Stimulated activated CD8-positive, alpha-beta memory T cell treated with anti-CD3 and anti-CD28 coated beads, Interleukin-7, amount 100 ng/mL, for 24 hours (primary cell): ENCODE results near the gene IGSF6.
"Not testable (repeated sequence)": the region's sequence is repeated elsewhere in the genome, so short reads cannot be mapped to it uniquely, and the experiment has no call there.

Experiments
- DNase-seq: peaks from one replicate; pipeline ENCODE4 v3.0.0-alpha.2; 2020; ENCODE audit warnings: low read depth

Gene IGSF6

DNA sequence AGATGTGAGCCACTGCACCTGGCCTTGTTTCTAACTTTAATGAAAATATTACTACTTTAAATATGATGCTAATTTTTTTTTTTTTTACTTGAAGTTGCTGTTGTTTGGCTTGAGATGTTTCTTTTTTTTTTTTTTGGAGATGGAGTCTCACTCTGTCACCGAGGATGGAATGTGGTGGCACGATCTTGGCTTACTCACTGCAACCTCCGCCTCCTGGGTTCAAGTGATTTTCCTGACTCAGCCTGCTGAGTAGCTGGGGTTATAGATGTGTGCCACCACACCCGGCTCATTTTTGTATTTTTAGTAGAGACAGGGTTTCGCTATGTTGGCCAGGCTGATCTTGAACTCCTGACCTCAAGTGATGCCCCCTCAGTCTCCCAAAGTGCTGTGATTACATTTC lies 23.6 kb downstream of the IGSF6 start:
- no peak for DNase-seq

GRCh38 chr16:21628121-21628726 lies 24.2 kb downstream of the IGSF6 start:
- DNase-seq, result no peak

DNA sequence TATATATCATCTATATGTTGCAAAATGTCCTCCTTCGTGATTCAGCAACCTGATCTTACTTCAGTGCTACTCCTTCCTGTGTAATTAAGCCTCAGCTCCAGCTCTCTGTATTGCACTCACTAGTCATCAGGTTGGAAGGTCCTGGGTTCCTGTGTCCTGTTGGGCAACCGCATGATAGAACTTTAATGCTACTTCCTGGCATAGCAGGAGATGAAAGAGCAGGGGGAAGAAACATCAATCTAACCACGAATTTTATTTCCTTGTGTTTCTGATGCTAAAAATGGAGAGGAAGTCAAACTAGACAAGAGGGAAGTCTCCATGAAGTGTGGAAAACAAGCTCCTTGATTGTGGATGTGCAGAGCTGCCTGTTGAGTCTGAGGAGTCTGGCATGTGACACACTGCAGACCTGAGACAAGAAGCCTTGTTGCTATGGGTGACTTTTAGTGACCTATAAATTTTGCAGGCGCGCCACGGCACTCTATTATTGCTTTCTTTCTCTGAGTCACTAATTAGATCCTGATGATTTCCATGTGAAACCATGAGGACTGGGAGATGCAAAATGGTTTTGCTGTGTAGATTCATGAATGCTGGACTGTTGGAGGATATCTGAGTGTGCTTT lies 25.6 kb downstream of the IGSF6 start:
- DNase-seq, result no peak

GRCh38 chr16:21625026-21625425 lies 27.4 kb downstream of the IGSF6 start:
- DNase-seq, result no peak

GRCh38 chr16:21622545-21622944 lies 29.9 kb downstream of the IGSF6 start:
- DNase-seq, result no peak

DNA sequence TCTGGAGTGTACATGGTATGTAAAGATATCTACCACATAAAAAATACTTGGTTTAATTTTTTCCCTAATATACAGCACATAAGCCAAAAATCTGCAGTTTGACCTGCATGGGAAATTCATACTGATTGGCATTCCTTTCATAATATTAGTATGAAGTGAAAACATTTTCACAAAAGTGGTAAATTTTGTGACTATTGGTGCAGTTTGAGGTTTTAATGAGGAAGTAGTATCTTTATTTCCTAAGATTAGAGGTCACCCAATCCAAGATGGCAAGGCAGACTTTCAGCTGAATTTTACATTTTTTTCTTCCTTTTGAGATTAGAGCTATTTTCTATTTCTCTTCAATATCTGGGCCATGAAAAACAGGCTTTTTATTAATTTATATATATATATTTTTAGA lies 31.8 kb downstream of the IGSF6 start:
- no peak for DNase-seq

DNA sequence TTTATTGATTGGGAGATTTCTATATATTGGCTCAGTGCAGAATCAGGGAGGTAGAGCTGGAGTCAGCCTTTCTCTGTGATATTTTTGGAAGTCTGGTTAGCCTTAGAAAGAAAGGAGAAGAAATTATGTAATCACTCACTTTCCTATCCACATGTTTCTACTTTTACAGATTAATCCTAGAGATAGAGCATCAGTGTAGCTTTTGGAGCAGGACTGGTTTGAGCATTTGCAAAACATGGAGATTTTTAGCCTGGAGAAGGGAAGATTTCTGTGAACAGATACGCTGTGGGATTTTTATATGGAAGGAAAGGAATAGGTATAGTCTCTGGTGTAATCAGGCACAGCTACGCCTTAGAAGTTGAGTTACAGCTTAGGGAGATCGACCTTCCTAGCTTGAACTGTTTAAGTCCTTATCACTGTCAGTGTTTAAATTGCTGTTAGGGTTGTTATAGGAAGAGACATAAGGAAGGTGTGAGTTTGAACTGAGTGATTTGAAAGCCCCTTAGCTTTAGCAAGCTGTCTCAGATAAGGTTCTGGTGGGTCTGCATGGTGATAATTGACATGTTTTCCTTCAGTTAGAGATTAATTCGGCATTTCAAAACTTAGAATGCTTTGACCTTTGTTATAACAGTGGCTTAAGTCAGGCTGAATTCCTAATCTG lies 32.5 kb downstream of the IGSF6 start:
- no peak for DNase-seq

DNA sequence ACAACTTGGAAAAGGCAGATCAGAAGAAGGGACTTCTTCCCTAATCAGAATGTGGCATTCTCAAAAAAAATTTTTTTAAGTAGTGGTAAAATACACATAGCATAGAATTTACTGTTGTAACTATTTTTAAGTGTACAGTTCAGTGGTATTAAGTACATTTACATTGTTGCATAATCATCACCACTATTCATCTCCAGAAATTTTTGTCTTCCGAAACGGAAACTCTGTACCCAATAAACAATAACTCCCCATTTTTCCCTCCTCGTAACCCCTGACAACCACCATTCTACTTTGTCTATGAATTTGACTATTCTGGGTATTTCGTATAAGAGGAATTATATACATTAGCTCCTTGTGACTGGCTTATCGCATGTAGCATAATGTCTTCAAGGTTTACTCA lies 34.1 kb downstream of the IGSF6 start:
- no peak for DNase-seq

DNA sequence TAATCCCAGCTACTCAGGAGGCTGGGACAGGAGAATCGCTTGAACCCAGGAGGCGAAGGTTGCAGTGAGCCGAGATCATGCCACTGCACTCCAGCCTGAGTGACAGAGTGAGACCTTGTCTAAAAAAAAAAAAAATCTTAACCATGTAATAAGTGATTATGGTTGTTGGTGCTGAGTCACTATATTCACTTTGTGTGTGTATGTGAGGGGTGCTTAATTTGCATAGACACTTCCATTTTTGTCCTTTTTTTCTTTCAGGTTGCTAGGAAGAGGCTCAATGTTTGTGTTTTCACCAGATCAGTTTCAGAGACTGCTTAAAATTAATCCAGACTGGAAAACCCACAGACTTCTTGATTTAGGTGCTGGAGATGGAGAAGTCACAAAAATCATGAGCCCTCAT lies 34.8 kb downstream of the IGSF6 start:
- no peak for DNase-seq

DNA sequence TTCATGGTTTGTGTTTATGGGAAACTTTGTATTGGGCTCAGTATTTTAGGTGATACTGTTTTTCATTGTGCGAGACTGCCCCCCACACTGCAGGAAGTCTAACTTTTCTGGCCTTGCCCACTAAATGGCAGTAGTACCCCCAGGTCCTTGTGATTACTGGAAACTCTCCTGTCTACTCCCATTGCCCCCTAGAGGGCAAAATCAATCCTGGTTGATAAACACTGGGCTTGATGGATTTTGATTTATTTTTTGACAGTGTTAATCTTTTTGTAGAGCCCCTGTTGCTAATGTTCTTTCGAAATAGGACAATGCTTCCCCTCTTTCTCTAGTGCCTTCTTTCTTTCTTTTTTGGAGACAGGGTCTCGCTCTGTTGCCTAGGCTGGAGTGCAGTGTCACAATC lies 37.5 kb downstream of the IGSF6 start:
- DNase-seq, result no peak

- DNase-seq, result no peak
These were observed 38.6 kb downstream of the IGSF6 start for GRCh38 chr16:21613781-21614180.

- DNase-seq, result no peak
These were observed 39.0 kb downstream of the IGSF6 start for GRCh38 chr16:21613361-21613760.

GRCh38 chr16:21611556-21612384 lies 40.6 kb downstream of the IGSF6 start:
- DNase-seq, result no peak

- DNase-seq, result no peak
These were observed 41.2 kb downstream of the IGSF6 start for GRCh38 chr16:21611198-21611555.

DNA sequence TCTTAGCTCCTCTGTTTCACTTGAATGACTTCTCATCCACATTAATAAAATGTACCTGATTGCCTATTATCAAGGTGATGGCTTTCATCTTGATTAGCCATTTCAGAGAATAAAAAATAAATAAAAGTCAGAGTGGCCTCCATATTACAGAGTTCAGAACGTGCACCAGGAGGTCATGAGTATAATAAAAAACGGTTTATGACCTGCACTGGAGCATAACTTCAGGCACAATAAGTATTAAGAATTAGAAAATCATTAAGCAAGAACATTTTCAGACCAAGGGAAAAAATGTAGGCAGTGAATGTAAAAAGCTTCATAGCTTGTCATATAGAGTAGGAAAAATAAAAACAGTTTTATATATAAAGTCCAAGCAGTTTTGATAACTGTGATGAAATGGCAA lies 41.6 kb downstream of the IGSF6 start:
- DNase-seq, result no peak

DNA sequence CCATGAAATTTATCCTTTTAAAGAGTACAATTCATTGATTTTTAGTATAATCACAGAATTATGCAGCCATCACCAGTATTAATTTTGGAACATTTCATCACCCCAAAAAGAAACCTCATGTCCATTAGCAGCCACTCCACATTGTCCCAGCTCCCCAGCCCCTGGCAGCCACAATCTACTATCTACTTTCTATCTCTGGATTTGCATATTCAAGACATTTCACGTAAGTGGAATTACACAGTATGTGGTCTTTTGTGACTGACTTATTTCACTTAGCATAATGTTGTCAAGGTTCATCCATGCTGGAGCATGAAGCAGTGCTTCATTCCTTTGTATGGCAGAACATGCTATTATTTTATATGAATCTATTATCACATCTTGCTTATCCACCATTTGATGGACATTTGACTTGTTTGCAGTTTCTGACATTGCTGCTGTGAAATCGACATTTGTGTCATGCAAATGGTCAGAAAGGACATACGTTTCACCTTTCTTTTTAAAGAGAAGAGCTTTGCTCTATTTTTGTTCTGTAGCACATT lies 42.3 kb downstream of the IGSF6 start:
- DNase-seq, result no peak

DNA sequence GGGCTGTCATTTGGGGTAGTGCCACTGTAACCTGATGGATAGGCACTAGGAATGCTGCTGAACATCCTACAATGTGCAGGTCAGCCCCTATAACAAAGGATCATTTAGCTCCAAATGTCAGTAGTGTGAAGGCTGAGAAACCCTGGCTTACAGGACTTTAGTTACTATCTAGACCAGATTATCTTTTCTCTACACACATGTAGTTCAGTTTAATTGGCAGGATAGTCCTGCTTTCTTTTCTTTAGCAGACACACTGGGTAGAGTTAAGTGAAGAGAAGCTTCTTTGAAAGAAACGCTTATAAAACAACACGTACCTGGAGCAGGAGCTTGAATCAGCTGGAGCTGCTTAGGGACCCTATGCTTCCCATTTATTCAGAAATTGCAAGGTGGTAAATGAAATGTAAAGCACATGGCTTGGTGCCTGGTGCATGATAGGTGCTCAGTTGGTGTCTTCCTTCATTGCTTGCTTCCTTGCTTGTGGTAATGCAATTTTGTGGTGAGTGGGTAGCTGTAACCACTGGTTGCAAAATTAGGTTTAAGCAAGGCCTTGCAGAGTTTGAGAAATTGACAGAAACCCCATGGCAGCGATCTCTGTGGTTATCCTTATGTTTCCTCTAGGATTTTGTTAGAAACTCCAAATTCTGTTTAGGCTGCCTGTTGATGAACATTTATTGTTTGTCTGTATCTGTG lies 43.6 kb downstream of the IGSF6 start:
- DNase-seq, result no peak

GRCh38 chr16:21605848-21606247 lies 46.6 kb downstream of the IGSF6 start:
- DNase-seq, result not testable (repeated sequence)

- DNase-seq, result no peak
These were observed 48.5 kb downstream of the IGSF6 start for GRCh38 chr16:21603928-21604327.

- no peak for DNase-seq
These were observed 49.6 kb downstream of the IGSF6 start for GRCh38 chr16:21602785-21603184.

DNA sequence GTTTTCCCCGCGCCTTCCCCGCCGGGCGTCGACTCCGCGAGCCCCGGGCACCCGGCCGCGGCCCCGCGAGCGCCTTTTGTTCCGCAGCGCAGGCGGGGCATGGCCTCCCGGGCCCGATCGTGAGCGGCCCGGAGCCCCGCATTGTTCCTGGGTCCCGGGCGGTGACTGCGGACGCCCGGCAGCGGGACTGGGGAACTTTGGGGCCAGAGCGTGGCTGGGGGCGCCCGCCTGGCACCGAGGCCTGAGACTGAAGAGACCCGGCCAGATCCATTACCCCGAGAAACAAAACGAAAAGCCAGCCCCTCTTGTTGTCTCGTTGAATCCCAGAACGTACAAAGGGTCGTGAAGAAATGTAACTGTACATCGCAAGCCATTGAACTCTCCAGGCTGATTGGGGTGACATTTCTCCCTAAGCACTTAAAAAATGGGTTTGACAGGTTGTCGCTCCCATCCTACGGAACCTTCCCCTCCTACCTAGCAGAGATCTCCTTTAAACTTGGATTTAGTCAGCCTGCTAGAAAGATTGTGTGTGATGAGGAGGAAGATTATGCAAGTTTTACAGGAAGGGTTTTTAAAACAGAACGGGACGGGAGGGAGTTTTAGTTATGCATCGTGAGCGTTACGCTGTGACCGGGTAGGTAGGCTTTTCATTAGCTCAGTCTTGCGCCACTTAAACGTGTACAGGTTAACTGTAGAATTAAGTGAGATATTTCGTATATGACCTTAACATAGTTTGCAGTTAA lies 52.2 kb downstream of the IGSF6 start:
- DNase-seq, result no peak
